Measurements from ENCODE around the gene CREBRF.
"Not testable (repeated sequence)": the region's sequence is repeated elsewhere in the genome, so short reads cannot be mapped to it uniquely, and the experiment has no call there.

CREBRF gene

GRCh38 chr5:173041881-173042762 lies 14.0 kb upstream of the CREBRF start:
- Histone ChIP-seq H3K27ac (ENCODE audit: low read depth, low read length) (no peak overlapping the region), H3K4me3 (ENCODE audit: low read length) (no peak overlapping the region), H3K9ac (ENCODE audit: low read length) (no peak overlapping the region), H3K36me3 (ENCODE audit: control insufficient read depth, insufficient read depth, low read length) (no peaks in the 10 kb centered on the region), H3K27me3 (ENCODE audit: control insufficient read depth, insufficient read depth, low read length) (no peaks in the 10 kb centered on the region), H3K4me1 (ENCODE audit: control insufficient read depth, insufficient read depth, low read length) (no peaks in the 10 kb centered on the region)

- Histone ChIP-seq H3K4me3 (ENCODE audit: low read length) (no peak overlapping the region), H3K36me3 (ENCODE audit: control insufficient read depth, insufficient read depth, low read length) (no peaks in the 10 kb centered on the region), H3K27me3 (ENCODE audit: control insufficient read depth, insufficient read depth, low read length) (no peaks in the 10 kb centered on the region), H3K4me1 (ENCODE audit: control insufficient read depth, insufficient read depth, low read length) (no peaks in the 10 kb centered on the region), H3K27ac (ENCODE audit: low read depth, low read length) (no peak overlapping the region), H3K9ac (ENCODE audit: low read length) (no peak overlapping the region)
Observed at GRCh38 chr5:173042763-173043107, 13.4 kb upstream of the CREBRF start.

GRCh38 chr5:173045474-173045873 lies 10.7 kb upstream of the CREBRF start:
- Histone ChIP-seq H3K4me1 (ENCODE audit: control insufficient read depth, insufficient read depth, low read length) (no peaks in the 10 kb centered on the region), H3K4me3 (ENCODE audit: low read length) (no peak overlapping the region), H3K9ac (ENCODE audit: low read length) (no peak overlapping the region), H3K27ac (ENCODE audit: low read depth, low read length) (no peak overlapping the region), H3K36me3 (ENCODE audit: control insufficient read depth, insufficient read depth, low read length) (no peaks in the 10 kb centered on the region), H3K27me3 (ENCODE audit: control insufficient read depth, insufficient read depth, low read length) (no peaks in the 10 kb centered on the region)

GRCh38 chr5:173047096-173047837 lies 8.9 kb upstream of the CREBRF start:
- not testable (repeated sequence) for H3K27ac ChIP-seq (ENCODE audit: low read depth, low read length); H3K9ac ChIP-seq (ENCODE audit: low read length); H3K4me1 ChIP-seq (ENCODE audit: control insufficient read depth, insufficient read depth, low read length); H3K27me3 ChIP-seq (ENCODE audit: control insufficient read depth, insufficient read depth, low read length); H3K4me3 ChIP-seq (ENCODE audit: low read length); H3K36me3 ChIP-seq (ENCODE audit: control insufficient read depth, insufficient read depth, low read length)

GRCh38 chr5:173047838-173048105 lies 8.4 kb upstream of the CREBRF start:
- H3K27me3 ChIP-seq (ENCODE audit: control insufficient read depth, insufficient read depth, low read length) = no peaks in the 10 kb centered on the region

GRCh38 chr5:173050791-173051190 lies 5.4 kb upstream of the CREBRF start:
- H3K4me1 ChIP-seq (ENCODE audit: control insufficient read depth, insufficient read depth, low read length) = peaks cover 5% of the 10 kb centered on the region
- no peaks in the 10 kb centered on the region for H3K36me3 ChIP-seq (ENCODE audit: control insufficient read depth, insufficient read depth, low read length)
- H3K9ac ChIP-seq (ENCODE audit: low read length) = no peak overlapping the region
- H3K27ac ChIP-seq (ENCODE audit: low read depth, low read length) = no peak overlapping the region
- H3K4me3 ChIP-seq (ENCODE audit: low read length) = no peak overlapping the region
- H3K27me3 ChIP-seq (ENCODE audit: control insufficient read depth, insufficient read depth, low read length) = no peaks in the 10 kb centered on the region

More at GRCh38 chr5:173047838-173048105, 8.4 kb upstream of the CREBRF start:
- no peak overlapping the region for H3K27ac ChIP-seq (ENCODE audit: low read depth, low read length)
- H3K9ac ChIP-seq (ENCODE audit: low read length) = no peak overlapping the region
- no peak overlapping the region for H3K4me3 ChIP-seq (ENCODE audit: low read length)
- H3K36me3 ChIP-seq (ENCODE audit: control insufficient read depth, insufficient read depth, low read length) = no peaks in the 10 kb centered on the region
- H3K4me1 ChIP-seq (ENCODE audit: control insufficient read depth, insufficient read depth, low read length) = no peaks in the 10 kb centered on the region

- Histone ChIP-seq H3K27me3 (ENCODE audit: control insufficient read depth, insufficient read depth, low read length) (no peaks in the 10 kb centered on the region), H3K27ac (ENCODE audit: low read depth, low read length) (no peak overlapping the region), H3K9ac (ENCODE audit: low read length) (no peak overlapping the region), H3K4me1 (ENCODE audit: control insufficient read depth, insufficient read depth, low read length) (peaks cover 5% of the 10 kb centered on the region), H3K4me3 (ENCODE audit: low read length) (no peak overlapping the region), H3K36me3 (ENCODE audit: control insufficient read depth, insufficient read depth, low read length) (no peaks in the 10 kb centered on the region)
Observed at GRCh38 chr5:173051746-173052145, 4.4 kb upstream of the CREBRF start.

GRCh38 chr5:173053041-173053440 lies 3.1 kb upstream of the CREBRF start:
- Histone ChIP-seq H3K4me3 (ENCODE audit: low read length) (no peak overlapping the region), H3K36me3 (ENCODE audit: control insufficient read depth, insufficient read depth, low read length) (no peaks in the 10 kb centered on the region), H3K27me3 (ENCODE audit: control insufficient read depth, insufficient read depth, low read length) (no peaks in the 10 kb centered on the region), H3K4me1 (ENCODE audit: control insufficient read depth, insufficient read depth, low read length) (peaks cover 9% of the 10 kb centered on the region), H3K27ac (ENCODE audit: low read depth, low read length) (no peak overlapping the region), H3K9ac (ENCODE audit: low read length) (no peak overlapping the region)

GRCh38 chr5:173055042-173055721 lies 970 bp upstream of the CREBRF start:
- H3K27ac ChIP-seq (ENCODE audit: low read depth, low read length) = no peak overlapping the region
- peaks cover 12% of the 10 kb centered on the region for H3K4me1 ChIP-seq (ENCODE audit: control insufficient read depth, insufficient read depth, low read length)
- peak overlapping the region; percentile 95 for H3K4me3 ChIP-seq (ENCODE audit: low read length)
- no peaks in the 10 kb centered on the region for H3K27me3 ChIP-seq (ENCODE audit: control insufficient read depth, insufficient read depth, low read length)
- H3K36me3 ChIP-seq (ENCODE audit: control insufficient read depth, insufficient read depth, low read length) = no peaks in the 10 kb centered on the region
- H3K9ac ChIP-seq (ENCODE audit: low read length) = no peak overlapping the region

GRCh38 chr5:173055722-173055982 lies 500 bp upstream of the CREBRF start:
- H3K4me3 ChIP-seq (ENCODE audit: low read length) = peak overlapping the region; percentile 95

GRCh38 chr5:173056783-173057061 lies 570 bp downstream of the CREBRF start:
- Histone ChIP-seq H3K4me1 (ENCODE audit: control insufficient read depth, insufficient read depth, low read length) (peaks cover 12% of the 10 kb centered on the region), H3K4me3 (ENCODE audit: low read length) (peak overlapping the region; percentile 95), H3K36me3 (ENCODE audit: control insufficient read depth, insufficient read depth, low read length) (no peaks in the 10 kb centered on the region), H3K27ac (ENCODE audit: low read depth, low read length) (peak overlapping the region; percentile 91), H3K9ac (ENCODE audit: low read length) (peak overlapping the region; percentile 74), H3K27me3 (ENCODE audit: control insufficient read depth, insufficient read depth, low read length) (no peaks in the 10 kb centered on the region)

More at GRCh38 chr5:173055722-173055982, 500 bp upstream of the CREBRF start:
- H3K36me3 ChIP-seq (ENCODE audit: control insufficient read depth, insufficient read depth, low read length) = no peaks in the 10 kb centered on the region
- peak overlapping the region; percentile 32 for H3K9ac ChIP-seq (ENCODE audit: low read length)
- H3K27me3 ChIP-seq (ENCODE audit: control insufficient read depth, insufficient read depth, low read length) = no peaks in the 10 kb centered on the region
- H3K27ac ChIP-seq (ENCODE audit: low read depth, low read length) = no peak overlapping the region
- peaks cover 12% of the 10 kb centered on the region for H3K4me1 ChIP-seq (ENCODE audit: control insufficient read depth, insufficient read depth, low read length)

- Histone ChIP-seq H3K27ac (ENCODE audit: low read depth, low read length) (peak overlapping the region; percentile 91), H3K4me1 (ENCODE audit: control insufficient read depth, insufficient read depth, low read length) (peaks cover 12% of the 10 kb centered on the region), H3K27me3 (ENCODE audit: control insufficient read depth, insufficient read depth, low read length) (no peaks in the 10 kb centered on the region), H3K36me3 (ENCODE audit: control insufficient read depth, insufficient read depth, low read length) (no peaks in the 10 kb centered on the region), H3K9ac (ENCODE audit: low read length) (peak overlapping the region; percentile 47), H3K4me3 (ENCODE audit: low read length) (peak overlapping the region; percentile 95)
Observed at GRCh38 chr5:173057062-173057924, 1.1 kb downstream of the CREBRF start.
